GM19043 (cell line): ENCODE data around the gene EPHB3.

Experiments used
- ATAC-seq: cut with Tn5 transposase; IDR thresholded peaks from one replicate; pipeline ENCODE4 v1.9.1; 2021; ENCODE audit warnings: low read depth; ENCODE audit not compliant: unreplicated experiment

The EPHB3 gene

GRCh38 chr3:184577546-184577945 lies 16.0 kb downstream of the EPHB3 start:
- ATAC-seq, result no peak

GRCh38 chr3:184578218-184578617 lies 16.6 kb downstream of the EPHB3 start:
- no peak for ATAC-seq

GRCh38 chr3:184578822-184579221 lies 17.2 kb downstream of the EPHB3 start:
- ATAC-seq, result no peak

- no peak for ATAC-seq
These were observed 17.9 kb downstream of the EPHB3 start for GRCh38 chr3:184579513-184579912.

GRCh38 chr3:184580376-184580775 lies 18.8 kb downstream of the EPHB3 start:
- ATAC-seq, result no peak

- no peak for ATAC-seq
These were observed 19.8 kb downstream of the EPHB3 start for GRCh38 chr3:184581331-184581855.

- ATAC-seq, result no peak
These were observed 21.3 kb downstream of the EPHB3 start for GRCh38 chr3:184582646-184583577.

GRCh38 chr3:184583578-184584451 lies 22.2 kb downstream of the EPHB3 start:
- no peak for ATAC-seq

GRCh38 chr3:184584464-184584891 lies 22.9 kb downstream of the EPHB3 start:
- no peak for ATAC-seq

GRCh38 chr3:184585545-184585944 lies 24.0 kb downstream of the EPHB3 start:
- ATAC-seq, result no peak

- ATAC-seq, result no peak
These were observed 25.3 kb downstream of the EPHB3 start for GRCh38 chr3:184586851-184587250.

GRCh38 chr3:184588776-184589175 lies 27.2 kb downstream of the EPHB3 start:
- no peak for ATAC-seq

- ATAC-seq, result no peak
These were observed 29.2 kb downstream of the EPHB3 start for GRCh38 chr3:184590795-184591194.

GRCh38 chr3:184591789-184592188 lies 30.2 kb downstream of the EPHB3 start:
- ATAC-seq, result no peak

GRCh38 chr3:184592371-184593219 lies 31.0 kb downstream of the EPHB3 start:
- no peak for ATAC-seq

GRCh38 chr3:184593220-184593927 lies 31.8 kb downstream of the EPHB3 start:
- ATAC-seq, result no peak

- ATAC-seq, result no peak
These were observed 32.3 kb downstream of the EPHB3 start for GRCh38 chr3:184593928-184594303.

GRCh38 chr3:184594371-184595001 lies 32.9 kb downstream of the EPHB3 start:
- ATAC-seq, result no peak

GRCh38 chr3:184595726-184596125 lies 34.1 kb downstream of the EPHB3 start:
- no peak for ATAC-seq
